Measurements from ENCODE around the gene PTGFR.

PTGFR gene

DNA sequence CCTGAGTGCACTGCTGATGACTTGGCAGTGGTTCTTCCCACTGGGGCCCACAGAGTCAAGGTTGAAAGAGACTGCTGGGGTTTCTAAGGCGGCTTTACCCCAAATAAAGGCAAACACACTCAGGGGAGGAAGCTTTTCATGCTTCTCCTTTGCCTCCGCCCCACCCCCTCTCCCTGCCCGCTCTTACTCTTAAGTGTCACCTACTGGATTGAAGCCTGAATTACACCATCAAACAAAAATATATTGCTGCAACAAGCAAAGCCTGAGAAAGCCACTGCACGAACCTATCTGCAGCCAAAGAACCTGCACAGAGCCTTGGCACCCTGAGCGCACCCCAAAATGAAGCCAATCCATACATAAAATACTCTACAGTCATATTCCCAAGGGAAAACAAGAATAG, 63.1 kb downstream of the PTGFR start:
- no peak overlapping the region for H3K27ac ChIP-seq (ENCODE audit: extremely low read depth, low read depth, low read length)
- TF ChIP-seq ZNF10 (tag by site-specific recombination; IDR thresholded peaks at IDR 0.05), result no peak
- peak; percentile 59 for TF ChIP-seq SETDB1 (IDR thresholded peaks at IDR 0.05; ENCODE audit: insufficient read length, low read length)
- TF ChIP-seq ZNF654 (tag by site-specific recombination; IDR thresholded peaks at IDR 0.05; ENCODE audit: low read depth), result peak; percentile 15; the same call in 1 of the 2 replicates

DNA sequence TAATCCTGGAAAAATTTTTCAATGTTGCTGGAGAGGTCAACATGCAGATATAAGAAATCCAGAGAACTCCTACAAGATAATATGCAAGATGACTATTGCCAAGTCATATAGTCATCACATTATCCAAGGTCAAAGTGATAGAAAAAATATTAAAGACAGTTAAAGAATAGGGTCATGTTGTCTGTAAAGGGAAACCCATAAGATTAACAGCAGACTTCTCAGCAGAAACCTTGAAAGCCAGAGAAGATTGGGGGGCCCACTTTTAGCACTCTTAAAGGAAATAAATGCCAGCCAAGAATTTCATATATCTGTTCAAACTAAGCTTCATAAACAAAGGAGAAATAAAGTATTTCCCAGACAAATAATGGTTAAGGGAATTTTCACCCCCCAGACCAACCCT, 64.1 kb downstream of the PTGFR start:
- H3K9me3 ChIP-seq (ENCODE audit: control insufficient read depth, insufficient read depth, low read depth, low read length), result no peaks in the 10 kb centered on the region
- H3K4me3 ChIP-seq (ENCODE audit: low read depth, low read length), result no peak overlapping the region
- no peaks in the 10 kb centered on the region for H3K36me3 ChIP-seq (ENCODE audit: control insufficient read depth in 2 of 2, insufficient read depth in 1 of 2, low read length in 2 of 2)
- H3K27ac ChIP-seq (ENCODE audit: extremely low read depth, low read depth, low read length), result no peak overlapping the region
- H3K4me1 ChIP-seq (ENCODE audit: control insufficient read depth, insufficient read depth, low read length), result no peaks in the 10 kb centered on the region
- CTCF ChIA-PET, result no interaction called here
- POLR2A ChIA-PET, result no interaction called here
- TF ChIP-seq ZNF416 (tag by site-specific recombination; IDR thresholded peaks at IDR 0.05) (no peak), KLF7 (tag by site-specific recombination; IDR thresholded peaks at IDR 0.05; ENCODE audit: borderline replicate concordance) (no peak), ZNF518A (tag by site-specific recombination; conservative IDR thresholded peaks at IDR 0.05; ENCODE audit: low read depth) (no peak), ZNF398 (tag by site-specific recombination; IDR thresholded peaks at IDR 0.05) (no peak), ZNF76 (tag by site-specific recombination; IDR thresholded peaks at IDR 0.05; ENCODE audit: borderline replicate concordance, low read depth) (no peak), SALL2 (tag by site-specific recombination; IDR thresholded peaks at IDR 0.05; ENCODE audit: borderline replicate concordance) (no peak), MYNN (tag by site-specific recombination; IDR thresholded peaks at IDR 0.05; ENCODE audit: borderline replicate concordance) (no peak), REPIN1 (tag by site-specific recombination; IDR thresholded peaks at IDR 0.05; ENCODE audit: low read depth) (no peak), ZNF548 (tag by site-specific recombination; IDR thresholded peaks at IDR 0.05) (no peak), KLF8 (tag by site-specific recombination; IDR thresholded peaks at IDR 0.05) (no peak), ZNF704 (tag by site-specific recombination; IDR thresholded peaks at IDR 0.05) (no peak), IKZF3 (tag by site-specific recombination; IDR thresholded peaks at IDR 0.05) (no peak), ZNF274 (IDR thresholded peaks at IDR 0.05; ENCODE audit: low read length) (no peak), ZNF274 (tag by site-specific recombination; IDR thresholded peaks at IDR 0.05; ENCODE audit: borderline replicate concordance) (no peak), FEZF1 (tag by site-specific recombination; IDR thresholded peaks at IDR 0.05) (no peak)
- TF ChIP-seq, protein P1, sequence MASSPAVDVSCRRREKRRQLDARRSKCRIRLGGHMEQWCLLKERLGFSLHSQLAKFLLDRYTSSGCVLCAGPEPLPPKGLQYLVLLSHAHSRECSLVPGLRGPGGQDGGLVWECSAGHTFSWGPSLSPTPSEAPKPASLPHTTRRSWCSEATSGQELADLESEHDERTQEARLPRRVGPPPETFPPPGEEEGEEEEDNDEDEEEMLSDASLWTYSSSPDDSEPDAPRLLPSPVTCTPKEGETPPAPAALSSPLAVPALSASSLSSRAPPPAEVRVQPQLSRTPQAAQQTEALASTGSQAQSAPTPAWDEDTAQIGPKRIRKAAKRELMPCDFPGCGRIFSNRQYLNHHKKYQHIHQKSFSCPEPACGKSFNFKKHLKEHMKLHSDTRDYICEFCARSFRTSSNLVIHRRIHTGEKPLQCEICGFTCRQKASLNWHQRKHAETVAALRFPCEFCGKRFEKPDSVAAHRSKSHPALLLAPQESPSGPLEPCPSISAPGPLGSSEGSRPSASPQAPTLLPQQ (tag by site-specific recombination; IDR thresholded peaks at IDR 0.05), result no peak
- TF ChIP-seq, protein P2, sequence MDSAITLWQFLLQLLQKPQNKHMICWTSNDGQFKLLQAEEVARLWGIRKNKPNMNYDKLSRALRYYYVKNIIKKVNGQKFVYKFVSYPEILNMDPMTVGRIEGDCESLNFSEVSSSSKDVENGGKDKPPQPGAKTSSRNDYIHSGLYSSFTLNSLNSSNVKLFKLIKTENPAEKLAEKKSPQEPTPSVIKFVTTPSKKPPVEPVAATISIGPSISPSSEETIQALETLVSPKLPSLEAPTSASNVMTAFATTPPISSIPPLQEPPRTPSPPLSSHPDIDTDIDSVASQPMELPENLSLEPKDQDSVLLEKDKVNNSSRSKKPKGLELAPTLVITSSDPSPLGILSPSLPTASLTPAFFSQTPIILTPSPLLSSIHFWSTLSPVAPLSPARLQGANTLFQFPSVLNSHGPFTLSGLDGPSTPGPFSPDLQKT (IDR thresholded peaks at IDR 0.05; ENCODE audit: borderline replicate concordance, low read depth, low read length), result no peak

More for the DNA sequence above, 63.1 kb downstream of the PTGFR start:
- POLR2A ChIA-PET, result interaction anchor here (0.6 kb wide), 1 partner anchor 24 kb away, joined by 3 read pairs; no protein-coding TSS in a partner anchor
- Histone ChIP-seq H3K4me3 (ENCODE audit: low read depth, low read length) (no peak overlapping the region), H3K36me3 (ENCODE audit: control insufficient read depth in 2 of 2, insufficient read depth in 1 of 2, low read length in 2 of 2) (no peaks in the 10 kb centered on the region), H3K4me1 (ENCODE audit: control insufficient read depth, insufficient read depth, low read length) (no peaks in the 10 kb centered on the region), H3K9me3 (ENCODE audit: control insufficient read depth, insufficient read depth, low read depth, low read length) (no peaks in the 10 kb centered on the region)
- CTCF ChIA-PET, result interaction anchor here (0.9 to 1.5 kb wide), 3 partner anchors 14 to 408 kb away, joined by 3 read pairs; no protein-coding TSS in a partner anchor

Data from HEK293 (cell line).